HepG2 (cell line): ENCODE results near the gene RANBP17. TPM values are rescaled to one million over a fixed set of nuclear protein-coding genes. Genes with fewer than 3 reads are reported as not detected.

ENCODE experiments used
- ATAC-seq: fragments of 200-7000 bp; cut with Tn5 transposase; 3 replicates; pipeline ENCODE4 v1.9.1; 2020; ENCODE audit warnings: mild to moderate bottlenecking, moderate library complexity
- BruUV-seq: library from RNA; stranded (reverse); fragments of 400-500 nt; replicated peaks from 2 replicates; lab custom pipeline; 2021; lab: Mats Ljungman, UMichigan
- CTCF ChIA-PET: fragments of 300-600 bp; formaldehyde crosslinking; extraction: SDS; loops from one replicate; lab custom pipeline; 2021; ENCODE audit warnings: low total read pairs, inconsistent platforms, low intra/inter-chr PET ratio; lab: Yijun Ruan, JAX
- POLR2A ChIA-PET: fragments of 350-600 bp; sonication (Branson Sonifier 250); formaldehyde crosslinking; loops from one replicate; lab custom pipeline; 2020; ENCODE audit warnings: antibody characterized with exemption, inconsistent platforms; lab: Yijun Ruan, JAX
- DNase-seq: peaks from one replicate; pipeline ENCODE4 v3.0.0-alpha.2; 2015; ENCODE audit warnings: low spot score
- FAIRE-seq: peaks from 3 replicates; lab custom pipeline; 2011; peaks lifted over from hg19 to GRCh38; lab: Jason Lieb, UNC
- H2AFZ ChIP-seq: one replicate; pipeline ENCODE4 v1.6.1; 2011; ENCODE audit warnings: low read length, inconsistent platforms
- H3K27ac ChIP-seq: fragments of 300-600 bp; 3 replicates; pipeline ENCODE4 v1.8.0; 2011; ENCODE audit warnings: mixed run types, mild to moderate bottlenecking, mixed read lengths, low read length, inconsistent platforms; ENCODE audit not compliant: insufficient read depth; ENCODE audit errors: extremely low read length
- H3K27me3 ChIP-seq, 2 experiments: fragments of 200-600 bp in 1 of 2; 2 replicates in 1 of 2; 3 replicates in 1 of 2; pipeline versions ENCODE4 v1.6.0 to v1.8.0; 2011; ENCODE audit warnings: low read length in 2 of 2, mild to moderate bottlenecking in 2 of 2, moderate library complexity in 2 of 2, inconsistent platforms in 1 of 2; ENCODE audit not compliant: insufficient read depth in 2 of 2, control insufficient read depth in 1 of 2
- H3K36me3 ChIP-seq, 2 experiments: fragments of 200-600 bp in 1 of 2; replicated peaks in 1 of 2; 2 replicates in 1 of 2; 3 replicates in 1 of 2; pipeline versions ENCODE4 v1.5.1 to v1.8.0; 2011; ENCODE audit warnings: low read length in 2 of 2, inconsistent platforms in 1 of 2; ENCODE audit not compliant: insufficient read depth in 2 of 2, control insufficient read depth in 1 of 2
- H3K4me1 ChIP-seq: 2 replicates; pipeline ENCODE4 v1.5.1; 2012; ENCODE audit warnings: low read length, inconsistent platforms; ENCODE audit not compliant: insufficient read depth
- H3K4me2 ChIP-seq: 2 replicates; pipeline ENCODE4 v1.6.0; 2011; ENCODE audit warnings: low read depth, low read length, inconsistent platforms
- H3K4me3 ChIP-seq, 3 experiments: fragments of 200-600 bp in 1 of 3; sonication (generic), shearing (Covaris generic) in 1 of 3; replicated peaks in 1 of 3; 2 replicates each; pipeline ENCODE4 v1.5.1; 2011 to 2016; ENCODE audit warnings: low read length in 3 of 3, inconsistent platforms in 2 of 3, low read depth in 2 of 3, mild to moderate bottlenecking in 2 of 3, control low read depth in 1 of 3, mixed read lengths in 1 of 3; ENCODE audit not compliant: insufficient read depth in 1 of 3
- H3K79me2 ChIP-seq: one replicate; pipeline ENCODE4 v1.6.1; 2011; ENCODE audit warnings: low read length, inconsistent platforms; ENCODE audit not compliant: insufficient read depth
- H3K9ac ChIP-seq: 2 replicates; pipeline ENCODE4 v1.6.0; 2011; ENCODE audit warnings: mild to moderate bottlenecking, low read depth, low read length, inconsistent platforms; ENCODE audit not compliant: insufficient read depth
- H3K9me3 ChIP-seq: 2 replicates; pipeline ENCODE4 v1.5.1; 2012; ENCODE audit warnings: mild to moderate bottlenecking, low read length
- H4K20me1 ChIP-seq: 2 replicates; pipeline ENCODE4 v1.6.0; 2011; ENCODE audit warnings: inconsistent platforms, mild to moderate bottlenecking, low read length, moderate library complexity; ENCODE audit not compliant: insufficient read depth
- AKAP8 ChIP-seq: sonication (generic); formaldehyde crosslinking; IDR thresholded peaks from 2 replicates; pipeline ENCODE4 v1.5.1; 2020; ENCODE audit warnings: mild to moderate bottlenecking, missing genetic modification reagents
- ATF7-NPFF ChIP-seq: sonication (generic); formaldehyde crosslinking; IDR thresholded peaks from 2 replicates; pipeline ENCODE4 v1.8.1; 2023; ENCODE audit warnings: mild to moderate bottlenecking, low read depth, missing genetic modification reagents, moderate library complexity
- MIER3 ChIP-seq: IDR thresholded peaks from 2 replicates; pipeline ENCODE4 v1.6.1; 2016; ENCODE audit warnings: missing compliant biosample characterization, borderline replicate concordance
- NCOR1 ChIP-seq: fragments of 200-600 bp; sonication (generic); IDR thresholded peaks from 2 replicates; pipeline ENCODE4 v1.7.0; 2017; ENCODE audit warnings: antibody characterized with exemption, low read length, borderline replicate concordance
- PHB2 ChIP-seq: fragments of 450-650 bp; IDR thresholded peaks from 2 replicates; pipeline ENCODE4 v1.6.1; 2018; ENCODE audit not compliant: partially characterized antibody
- RAD21 ChIP-seq: fragments of 450-650 bp; formaldehyde crosslinking; IDR thresholded peaks from 2 replicates; pipeline ENCODE4 v1.5.0; 2020; ENCODE audit warnings: mild to moderate bottlenecking
- SRF ChIP-seq: IDR thresholded peaks from 2 replicates; pipeline ENCODE4 v1.6.1; 2011; ENCODE audit warnings: mild to moderate bottlenecking, low read depth, low read length, moderate library complexity
- ZBTB8A ChIP-seq: sonication (generic); formaldehyde crosslinking; IDR thresholded peaks from 2 replicates; pipeline ENCODE4 v1.4.0; 2020; ENCODE audit warnings: mild to moderate bottlenecking, low read depth, missing genetic modification reagents, borderline replicate concordance
- ZFP36 ChIP-seq: fragments of 150-350 bp; IDR thresholded peaks from 2 replicates; pipeline ENCODE4 v1.6.1; 2018; ENCODE audit warnings: borderline replicate concordance, low read length, low read depth; ENCODE audit not compliant: partially characterized antibody
- ZNF20 ChIP-seq: sonication (generic); formaldehyde crosslinking; IDR thresholded peaks from 2 replicates; pipeline ENCODE4 v1.4.0; 2020; ENCODE audit warnings: mild to moderate bottlenecking, moderate library complexity, missing genetic modification reagents
- ZNF382 ChIP-seq: sonication (generic); formaldehyde crosslinking; IDR thresholded peaks from 2 replicates; pipeline ENCODE4 v1.5.0; 2020; ENCODE audit warnings: missing genetic modification reagents, mild to moderate bottlenecking, borderline replicate concordance
- ZNF451 ChIP-seq: sonication (generic); formaldehyde crosslinking; IDR thresholded peaks from 2 replicates; pipeline ENCODE4 v1.5.0; 2020; ENCODE audit warnings: mild to moderate bottlenecking, missing genetic modification reagents
- ZNF703 ChIP-seq: sonication (generic); formaldehyde crosslinking; IDR thresholded peaks from 2 replicates; pipeline ENCODE4 v1.5.1; 2020; ENCODE audit warnings: missing genetic modification reagents, mild to moderate bottlenecking, moderate library complexity, borderline replicate concordance
- WGBS: methylation state at CpG from one replicate; pipeline ENCODE4 v1.1.6; 2017; ENCODE audit warnings: low lambda C conversion rate; 5-methylcytosine and 5-hydroxymethylcytosine counted together
- in situ Hi-C: cut with HindIII; loops from 2 replicates; pipeline ENCODE4 v1.10.0; 2017; ENCODE audit warnings: low pct_unique_long_range_greater_than_20kb; ENCODE audit not compliant: extremely low pct_ligation_motif_present
- intact Hi-C: fragments of 100-400 bp; cut with micrococcal nuclease; formaldehyde crosslinking; loops from one replicate; pipeline ENCODE4 v1.10.0; 2022; ENCODE audit not compliant: unreplicated experiment
- polyA plus RNA-seq, 8 experiments: library from polyadenylated mRNA; depleted of rRNA in 3 of 8; stranded (reverse) in 7 of 8; unstranded in 1 of 8; fragments of >200 nt; fragmentation: Illumina TruSeq in 4 of 8; extraction: Trizol in 4 of 8; gene quantifications; 2 replicates each; pipeline versions ENCODE4 v1.2.1 to v1.2.3, GENCODE V29; 2011 to 2016; ENCODE audit warnings: low read depth in 4 of 8, missing spikeins in 1 of 8, mixed read lengths in 1 of 8; ENCODE audit not compliant: insufficient read depth in 1 of 8
- total RNA-seq, 5 experiments: library from RNA; depleted of rRNA; stranded (reverse); fragments of >200 nt; fragmentation: Illumina TruSeq; extraction: Trizol; gene quantifications; 2 replicates each; pipeline ENCODE4 v1.2.3, GENCODE V29; 2016; ENCODE audit warnings: low read depth in 1 of 5
- TF ChIP-seq, protein P1 (sequence below): sonication (generic); formaldehyde crosslinking; IDR thresholded peaks from 2 replicates; pipeline ENCODE4 v1.5.1; 2020; ENCODE audit warnings: missing genetic modification reagents, mild to moderate bottlenecking, borderline replicate concordance

The RANBP17 gene
- total and polyA plus RNA-seq, 2 of the 13 experiments (the other 11 are each of a cell fraction or from before 2014, with no cell fraction given), result not detected

DNA sequence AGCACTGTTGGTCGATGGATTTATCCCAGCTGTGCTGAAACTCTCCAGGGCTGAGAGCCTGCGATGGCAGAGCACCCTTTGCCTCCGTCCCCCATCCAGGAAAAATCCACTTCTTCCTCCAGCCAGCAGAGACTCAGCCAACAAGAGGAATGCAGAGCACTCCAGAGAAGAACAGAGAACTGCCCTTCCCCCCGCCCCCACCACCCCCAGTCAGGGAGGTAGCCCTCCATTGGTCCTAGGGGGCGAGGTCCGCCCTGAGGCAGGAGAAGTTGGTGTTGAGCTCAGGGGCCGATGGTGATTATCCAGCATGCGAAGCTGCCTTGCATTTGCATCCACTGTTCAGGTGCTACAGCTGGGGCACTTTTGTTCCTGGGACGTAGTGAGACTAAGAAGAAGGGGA, 456.2 kb downstream of the RANBP17 start:
- H3K4me3 ChIP-seq, result no peak overlapping the region
- intact Hi-C loops, result no loop called here
- no peaks in the 10 kb centered on the region for H4K20me1 ChIP-seq
- 0% methylated on average over 6 of the region's 9 CpGs for WGBS
- no peak for ATAC-seq
- ChIA-PET POLR2A (no interaction called here), CTCF (no interaction called here)
- in situ Hi-C loops, result no loop called here
- DNase-seq, result no peak
- no peaks in the 10 kb centered on the region for H3K9me3 ChIP-seq
- H3K27ac ChIP-seq, result no peak overlapping the region
- no peaks in the 10 kb centered on the region for H3K36me3 ChIP-seq
- no peak for FAIRE-seq
- no peaks in the 10 kb centered on the region for H3K79me2 ChIP-seq
- H3K4me1 ChIP-seq, result no peaks in the 10 kb centered on the region
- no peak for TF ChIP-seq ZBTB8A (CRISPR knock-in tag)
- no peak for TF ChIP-seq ATF7-NPFF (CRISPR knock-in tag)
- H3K27me3 ChIP-seq, result peaks cover 2 to 62% of the 10 kb centered on the region in 2 experiments; a peak in 4 of 5 replicates
- no TSS peak for BruUV-seq
- H2AFZ ChIP-seq, result no peak overlapping the region
- no peak overlapping the region for H3K9ac ChIP-seq
- H3K4me2 ChIP-seq, result no peak overlapping the region

DNA sequence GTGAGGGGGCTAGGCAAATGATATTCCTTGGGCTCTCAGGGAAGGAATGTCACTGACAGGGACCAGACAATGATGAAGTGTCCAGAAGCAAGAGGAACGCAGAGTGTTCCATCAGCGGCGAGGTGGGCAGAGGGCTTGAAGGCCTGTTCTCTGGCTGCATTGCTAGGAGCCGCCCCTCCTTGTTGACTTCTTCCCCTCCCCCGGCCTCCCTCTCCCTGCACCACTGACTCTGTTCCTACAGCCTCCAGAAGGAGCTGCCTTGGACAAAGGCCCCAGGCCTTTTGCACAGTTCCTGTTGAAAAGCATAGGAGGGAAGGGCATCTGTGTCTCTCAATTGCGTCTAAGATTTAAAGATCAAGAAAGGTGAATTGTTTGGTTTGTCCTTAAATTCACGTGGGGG, 459.6 kb downstream of the RANBP17 start:
- POLR2A ChIA-PET, result no interaction called here
- H3K27me3 ChIP-seq, result peaks cover 2 to 38% of the 10 kb centered on the region in 2 experiments; a peak in 4 of 5 replicates
- no peak overlapping the region for H3K4me2 ChIP-seq
- H3K36me3 ChIP-seq, result no peaks in the 10 kb centered on the region
- no TSS peak for BruUV-seq
- no peak overlapping the region for H3K4me3 ChIP-seq
- WGBS, result 32% methylated on average over 7 of the region's 7 CpGs
- DNase-seq (no peak), FAIRE-seq (no peak), ATAC-seq (no peak)
- TF ChIP-seq PHB2 (no peak), ZNF451 (CRISPR knock-in tag) (no peak), AKAP8 (no peak), NCOR1 (no peak), MIER3 (CRISPR knock-in tag) (no peak), ZNF703 (no peak), SRF (no peak), ZNF20 (CRISPR knock-in tag) (no peak), ZFP36 (no peak), ZNF382 (CRISPR knock-in tag) (no peak), RAD21 (CRISPR knock-in tag) (no peak)
- TF ChIP-seq, protein P1, sequence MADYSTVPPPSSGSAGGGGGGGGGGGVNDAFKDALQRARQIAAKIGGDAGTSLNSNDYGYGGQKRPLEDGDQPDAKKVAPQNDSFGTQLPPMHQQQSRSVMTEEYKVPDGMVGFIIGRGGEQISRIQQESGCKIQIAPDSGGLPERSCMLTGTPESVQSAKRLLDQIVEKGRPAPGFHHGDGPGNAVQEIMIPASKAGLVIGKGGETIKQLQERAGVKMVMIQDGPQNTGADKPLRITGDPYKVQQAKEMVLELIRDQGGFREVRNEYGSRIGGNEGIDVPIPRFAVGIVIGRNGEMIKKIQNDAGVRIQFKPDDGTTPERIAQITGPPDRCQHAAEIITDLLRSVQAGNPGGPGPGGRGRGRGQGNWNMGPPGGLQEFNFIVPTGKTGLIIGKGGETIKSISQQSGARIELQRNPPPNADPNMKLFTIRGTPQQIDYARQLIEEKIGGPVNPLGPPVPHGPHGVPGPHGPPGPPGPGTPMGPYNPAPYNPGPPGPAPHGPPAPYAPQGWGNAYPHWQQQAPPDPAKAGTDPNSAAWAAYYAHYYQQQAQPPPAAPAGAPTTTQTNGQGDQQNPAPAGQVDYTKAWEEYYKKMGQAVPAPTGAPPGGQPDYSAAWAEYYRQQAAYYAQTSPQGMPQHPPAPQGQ (CRISPR knock-in tag), result no peak
- no peaks in the 10 kb centered on the region for H4K20me1 ChIP-seq
- no peak overlapping the region for H3K9ac ChIP-seq
- H3K79me2 ChIP-seq, result no peaks in the 10 kb centered on the region
- CTCF ChIA-PET, result no interaction called here
- intact Hi-C loops, result no loop called here
- H3K27ac ChIP-seq, result no peak overlapping the region
- H2AFZ ChIP-seq, result no peak overlapping the region
- H3K4me1 ChIP-seq, result no peaks in the 10 kb centered on the region
- in situ Hi-C loops, result no loop called here
- H3K9me3 ChIP-seq, result no peaks in the 10 kb centered on the region
